Measurements from ENCODE around the gene USP3. TPM values are rescaled to one million over a fixed set of nuclear protein-coding genes. Genes with fewer than 3 reads are reported as not detected.

USP3 gene
- total RNA-seq, 1 experiment from 2014 or later: 36.6 TPM

DNA sequence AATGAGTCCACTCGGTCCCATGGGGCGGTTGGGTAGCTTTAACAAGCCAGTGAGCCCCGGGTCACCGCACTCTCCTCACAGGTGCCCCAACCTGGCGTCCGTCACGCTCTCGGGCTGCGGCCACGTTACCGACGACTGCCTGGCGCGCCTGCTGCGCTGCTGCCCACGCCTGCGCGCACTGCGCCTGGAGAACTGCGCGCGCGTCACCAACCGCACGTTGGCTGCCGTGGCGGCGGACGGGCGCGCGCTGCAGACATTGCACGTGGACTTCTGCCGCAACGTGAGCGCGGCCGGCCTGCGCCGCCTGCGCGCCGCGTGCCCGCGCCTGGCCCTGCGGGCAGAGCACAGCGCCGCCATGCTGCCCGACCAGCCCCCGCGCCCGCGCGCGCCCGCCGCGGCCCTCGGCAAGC is 96.2 kb downstream of the USP3 start (continued):
- peak; percentile 81; the same call in 1 of the 2 replicates for TF ChIP-seq ZNF138 (CRISPR knock-in tag; conservative IDR thresholded peaks at IDR 0.05)
- TF ChIP-seq, protein P1, sequence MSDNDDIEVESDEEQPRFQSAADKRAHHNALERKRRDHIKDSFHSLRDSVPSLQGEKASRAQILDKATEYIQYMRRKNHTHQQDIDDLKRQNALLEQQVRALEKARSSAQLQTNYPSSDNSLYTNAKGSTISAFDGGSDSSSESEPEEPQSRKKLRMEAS (CRISPR knock-in tag; IDR thresholded peaks at IDR 0.05): peak; percentile 88

DNA sequence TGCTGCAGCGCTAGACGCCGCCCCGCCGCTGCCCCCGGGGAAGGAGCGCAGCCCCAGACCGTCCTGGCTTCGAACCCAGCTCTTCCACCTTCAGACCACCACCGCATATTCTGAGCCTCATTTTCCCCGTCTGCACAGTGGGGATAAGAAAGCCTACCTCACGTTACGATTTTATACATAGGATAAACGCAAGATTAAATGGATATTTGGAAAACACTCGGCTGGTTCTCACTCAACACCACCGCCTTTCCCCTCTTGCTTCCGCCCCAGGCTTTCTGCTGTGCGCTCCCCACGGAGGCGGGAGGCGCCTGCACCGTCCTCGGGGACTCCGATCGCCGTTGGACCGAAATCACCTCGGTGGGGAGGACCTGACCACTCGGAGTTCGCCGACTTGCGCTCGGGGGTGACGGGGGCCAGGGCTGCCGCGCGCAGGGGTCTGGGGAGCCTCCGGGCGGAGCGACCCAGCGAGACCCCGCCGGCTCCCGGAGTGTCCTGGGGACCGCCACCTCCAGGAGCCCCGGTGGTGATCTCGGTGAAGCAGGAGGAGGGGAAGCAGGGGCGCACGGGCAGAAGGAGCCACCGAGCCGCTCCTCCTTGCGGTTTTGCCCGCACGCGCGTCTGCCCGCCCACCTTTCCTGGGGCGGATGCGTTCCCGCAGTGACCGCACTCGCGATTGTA is 96.8 kb downstream of the USP3 start:
- Mint-ChIP-seq H3K4me1 (peaks cover 21% of the 10 kb centered on the region), H3K9me3 (no peaks in the 10 kb centered on the region), H3K27ac (no peak overlapping the region), H3K4me3 (peak overlapping the region; percentile 83), H3K36me3 (no peaks in the 10 kb centered on the region), H3K27me3 (ENCODE audit: low read depth) (peaks cover 28% of the 10 kb centered on the region)
- peak; percentile 36 for DNase-seq (ENCODE audit: low spot score)
- CTCF ChIA-PET: interaction anchor here (1.0 to 5.2 kb wide), 14 partner anchors 9 to 466 kb away, joined by 3 to 63 read pairs (median 12); partner anchors contain the start of gene USP3
- ATAC-seq: peak; percentile 3
- TF ChIP-seq, protein P2, sequence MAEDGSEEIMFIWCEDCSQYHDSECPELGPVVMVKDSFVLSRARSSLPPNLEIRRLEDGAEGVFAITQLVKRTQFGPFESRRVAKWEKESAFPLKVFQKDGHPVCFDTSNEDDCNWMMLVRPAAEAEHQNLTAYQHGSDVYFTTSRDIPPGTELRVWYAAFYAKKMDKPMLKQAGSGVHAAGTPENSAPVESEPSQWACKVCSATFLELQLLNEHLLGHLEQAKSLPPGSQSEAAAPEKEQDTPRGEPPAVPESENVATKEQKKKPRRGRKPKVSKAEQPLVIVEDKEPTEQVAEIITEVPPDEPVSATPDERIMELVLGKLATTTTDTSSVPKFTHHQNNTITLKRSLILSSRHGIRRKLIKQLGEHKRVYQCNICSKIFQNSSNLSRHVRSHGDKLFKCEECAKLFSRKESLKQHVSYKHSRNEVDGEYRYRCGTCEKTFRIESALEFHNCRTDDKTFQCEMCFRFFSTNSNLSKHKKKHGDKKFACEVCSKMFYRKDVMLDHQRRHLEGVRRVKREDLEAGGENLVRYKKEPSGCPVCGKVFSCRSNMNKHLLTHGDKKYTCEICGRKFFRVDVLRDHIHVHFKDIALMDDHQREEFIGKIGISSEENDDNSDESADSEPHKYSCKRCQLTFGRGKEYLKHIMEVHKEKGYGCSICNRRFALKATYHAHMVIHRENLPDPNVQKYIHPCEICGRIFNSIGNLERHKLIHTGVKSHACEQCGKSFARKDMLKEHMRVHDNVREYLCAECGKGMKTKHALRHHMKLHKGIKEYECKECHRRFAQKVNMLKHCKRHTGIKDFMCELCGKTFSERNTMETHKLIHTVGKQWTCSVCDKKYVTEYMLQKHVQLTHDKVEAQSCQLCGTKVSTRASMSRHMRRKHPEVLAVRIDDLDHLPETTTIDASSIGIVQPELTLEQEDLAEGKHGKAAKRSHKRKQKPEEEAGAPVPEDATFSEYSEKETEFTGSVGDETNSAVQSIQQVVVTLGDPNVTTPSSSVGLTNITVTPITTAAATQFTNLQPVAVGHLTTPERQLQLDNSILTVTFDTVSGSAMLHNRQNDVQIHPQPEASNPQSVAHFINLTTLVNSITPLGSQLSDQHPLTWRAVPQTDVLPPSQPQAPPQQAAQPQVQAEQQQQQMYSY (CRISPR knock-in tag; IDR thresholded peaks at IDR 0.05): no peak
- TF ChIP-seq ZNF263 (CRISPR knock-in tag; IDR thresholded peaks at IDR 0.05; ENCODE audit: low read depth): no peak
- TF ChIP-seq SP1 (CRISPR knock-in tag; conservative IDR thresholded peaks at IDR 0.05): no peak
- TF ChIP-seq, protein P3, sequence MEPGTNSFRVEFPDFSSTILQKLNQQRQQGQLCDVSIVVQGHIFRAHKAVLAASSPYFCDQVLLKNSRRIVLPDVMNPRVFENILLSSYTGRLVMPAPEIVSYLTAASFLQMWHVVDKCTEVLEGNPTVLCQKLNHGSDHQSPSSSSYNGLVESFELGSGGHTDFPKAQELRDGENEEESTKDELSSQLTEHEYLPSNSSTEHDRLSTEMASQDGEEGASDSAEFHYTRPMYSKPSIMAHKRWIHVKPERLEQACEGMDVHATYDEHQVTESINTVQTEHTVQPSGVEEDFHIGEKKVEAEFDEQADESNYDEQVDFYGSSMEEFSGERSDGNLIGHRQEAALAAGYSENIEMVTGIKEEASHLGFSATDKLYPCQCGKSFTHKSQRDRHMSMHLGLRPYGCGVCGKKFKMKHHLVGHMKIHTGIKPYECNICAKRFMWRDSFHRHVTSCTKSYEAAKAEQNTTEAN (CRISPR knock-in tag; IDR thresholded peaks at IDR 0.05): 0 out of 2 replicates have a peak, but pooled peaks have one; percentile 63
- no peak for TF ChIP-seq HMGA2 (CRISPR knock-in tag; IDR thresholded peaks at IDR 0.05)
- TF ChIP-seq, protein P4, sequence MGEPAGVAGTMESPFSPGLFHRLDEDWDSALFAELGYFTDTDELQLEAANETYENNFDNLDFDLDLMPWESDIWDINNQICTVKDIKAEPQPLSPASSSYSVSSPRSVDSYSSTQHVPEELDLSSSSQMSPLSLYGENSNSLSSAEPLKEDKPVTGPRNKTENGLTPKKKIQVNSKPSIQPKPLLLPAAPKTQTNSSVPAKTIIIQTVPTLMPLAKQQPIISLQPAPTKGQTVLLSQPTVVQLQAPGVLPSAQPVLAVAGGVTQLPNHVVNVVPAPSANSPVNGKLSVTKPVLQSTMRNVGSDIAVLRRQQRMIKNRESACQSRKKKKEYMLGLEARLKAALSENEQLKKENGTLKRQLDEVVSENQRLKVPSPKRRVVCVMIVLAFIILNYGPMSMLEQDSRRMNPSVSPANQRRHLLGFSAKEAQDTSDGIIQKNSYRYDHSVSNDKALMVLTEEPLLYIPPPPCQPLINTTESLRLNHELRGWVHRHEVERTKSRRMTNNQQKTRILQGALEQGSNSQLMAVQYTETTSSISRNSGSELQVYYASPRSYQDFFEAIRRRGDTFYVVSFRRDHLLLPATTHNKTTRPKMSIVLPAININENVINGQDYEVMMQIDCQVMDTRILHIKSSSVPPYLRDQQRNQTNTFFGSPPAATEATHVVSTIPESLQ (CRISPR knock-in tag; IDR thresholded peaks at IDR 0.05): no peak
- TF ChIP-seq ZNF121 (CRISPR knock-in tag; IDR thresholded peaks at IDR 0.05): 0 out of 2 replicates have a peak, but pooled peaks have one; percentile 55
- 0 out of 2 replicates have a peak, but pooled peaks have one; percentile 23 for TF ChIP-seq SMAD3 (CRISPR knock-in tag; IDR thresholded peaks at IDR 0.05; ENCODE audit: borderline replicate concordance)
- TF ChIP-seq, protein P1 (CRISPR knock-in tag; IDR thresholded peaks at IDR 0.05): peak; percentile 34; the same call in 1 of the 2 replicates
- POLR2A ChIA-PET: no interaction called here

DNA sequence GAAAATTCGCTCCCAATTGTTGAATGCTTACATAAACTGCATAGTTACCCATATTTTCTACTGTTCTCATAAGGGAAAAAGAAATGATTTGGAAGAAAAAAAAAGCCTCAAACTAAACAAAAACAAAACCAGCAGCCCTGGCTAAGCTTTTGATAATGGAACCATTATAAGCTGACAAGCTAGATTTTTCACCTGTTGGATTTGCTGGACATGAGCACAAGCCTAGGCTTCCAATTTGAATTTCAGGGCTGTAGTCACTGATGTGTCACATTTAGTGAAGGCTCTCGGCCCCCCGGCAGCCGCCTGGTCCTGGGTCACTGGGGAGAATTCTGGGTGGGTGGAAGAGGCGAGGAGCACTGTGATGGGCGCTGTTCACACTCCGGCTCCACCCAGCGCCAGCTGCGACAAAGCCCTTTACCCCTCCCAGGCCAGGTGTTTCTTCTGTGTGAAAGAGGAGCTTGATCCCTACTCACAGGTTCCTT is 97.4 kb downstream of the USP3 start:
- Mint-ChIP-seq H3K4me3 (peak overlapping the region; percentile 83), H3K9me3 (no peaks in the 10 kb centered on the region), H3K4me1 (peaks cover 21% of the 10 kb centered on the region), H3K27ac (no peak overlapping the region), H3K36me3 (no peaks in the 10 kb centered on the region), H3K27me3 (ENCODE audit: low read depth) (peaks cover 28% of the 10 kb centered on the region)
- DNase-seq (ENCODE audit: low spot score) (no peak), ATAC-seq (no peak)
- POLR2A ChIA-PET: interaction anchor here (0.6 kb wide), 1 partner anchor 309 kb away, joined by 3 read pairs; no protein-coding TSS in a partner anchor
- CTCF ChIA-PET: interaction anchor here (1.0 to 5.0 kb wide), 7 partner anchors 9 to 466 kb away, joined by 4 to 59 read pairs (median 9); partner anchors contain the start of gene USP3
- TF ChIP-seq EMX1 (CRISPR knock-in tag; IDR thresholded peaks at IDR 0.05) (no peak), NFYB (CRISPR knock-in tag; conservative IDR thresholded peaks at IDR 0.05; ENCODE audit: low read depth) (no peak), FOXK1 (CRISPR knock-in tag; IDR thresholded peaks at IDR 0.05) (no peak), SMAD4 (CRISPR knock-in tag; IDR thresholded peaks at IDR 0.05) (no peak), GABPB1 (CRISPR knock-in tag; IDR thresholded peaks at IDR 0.05) (no peak), RORB (CRISPR knock-in tag; IDR thresholded peaks at IDR 0.05) (no peak), JUN (CRISPR knock-in tag; IDR thresholded peaks at IDR 0.05) (no peak), ZNF219 (CRISPR knock-in tag; IDR thresholded peaks at IDR 0.05; ENCODE audit: borderline replicate concordance) (no peak)
- TF ChIP-seq, protein P5, sequence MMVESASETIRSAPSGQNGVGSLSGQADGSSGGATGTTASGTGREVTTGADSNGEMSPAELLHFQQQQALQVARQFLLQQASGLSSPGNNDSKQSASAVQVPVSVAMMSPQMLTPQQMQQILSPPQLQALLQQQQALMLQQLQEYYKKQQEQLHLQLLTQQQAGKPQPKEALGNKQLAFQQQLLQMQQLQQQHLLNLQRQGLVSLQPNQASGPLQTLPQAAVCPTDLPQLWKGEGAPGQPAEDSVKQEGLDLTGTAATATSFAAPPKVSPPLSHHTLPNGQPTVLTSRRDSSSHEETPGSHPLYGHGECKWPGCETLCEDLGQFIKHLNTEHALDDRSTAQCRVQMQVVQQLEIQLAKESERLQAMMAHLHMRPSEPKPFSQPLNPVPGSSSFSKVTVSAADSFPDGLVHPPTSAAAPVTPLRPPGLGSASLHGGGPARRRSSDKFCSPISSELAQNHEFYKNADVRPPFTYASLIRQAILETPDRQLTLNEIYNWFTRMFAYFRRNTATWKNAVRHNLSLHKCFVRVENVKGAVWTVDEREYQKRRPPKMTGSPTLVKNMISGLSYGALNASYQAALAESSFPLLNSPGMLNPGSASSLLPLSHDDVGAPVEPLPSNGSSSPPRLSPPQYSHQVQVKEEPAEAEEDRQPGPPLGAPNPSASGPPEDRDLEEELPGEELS (CRISPR knock-in tag; IDR thresholded peaks at IDR 0.05): no peak
- TF ChIP-seq, protein P6, sequence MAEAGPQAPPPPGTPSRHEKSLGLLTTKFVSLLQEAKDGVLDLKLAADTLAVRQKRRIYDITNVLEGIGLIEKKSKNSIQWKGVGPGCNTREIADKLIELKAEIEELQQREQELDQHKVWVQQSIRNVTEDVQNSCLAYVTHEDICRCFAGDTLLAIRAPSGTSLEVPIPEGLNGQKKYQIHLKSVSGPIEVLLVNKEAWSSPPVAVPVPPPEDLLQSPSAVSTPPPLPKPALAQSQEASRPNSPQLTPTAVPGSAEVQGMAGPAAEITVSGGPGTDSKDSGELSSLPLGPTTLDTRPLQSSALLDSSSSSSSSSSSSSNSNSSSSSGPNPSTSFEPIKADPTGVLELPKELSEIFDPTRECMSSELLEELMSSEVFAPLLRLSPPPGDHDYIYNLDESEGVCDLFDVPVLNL (CRISPR knock-in tag; IDR thresholded peaks at IDR 0.05; ENCODE audit: borderline replicate concordance, low read depth): no peak
